HS-5 (cell line): ENCODE data around the gene FYB2.

Experiments used
- DNase-seq: peaks from one replicate; pipeline ENCODE4 v3.0.0-alpha.2; 2012; ENCODE audit warnings: low read depth

FYB2 gene

GRCh38 chr1:56715156-56715555 lies 104.0 kb downstream of the FYB2 start:
- peak; percentile 13 for DNase-seq

GRCh38 chr1:56713112-56713511 lies 106.1 kb downstream of the FYB2 start:
- no peak for DNase-seq

- no peak for DNase-seq
Measured at GRCh38 chr1:56712150-56712549, 107.1 kb downstream of the FYB2 start.

- DNase-seq = peak; percentile 65
Measured at GRCh38 chr1:56710646-56711045, 108.6 kb downstream of the FYB2 start.

- DNase-seq = no peak
Measured at GRCh38 chr1:56709995-56710394, 109.2 kb downstream of the FYB2 start.

- no peak for DNase-seq
Measured at GRCh38 chr1:56709269-56709880, 109.8 kb downstream of the FYB2 start.

GRCh38 chr1:56707379-56707778 lies 111.8 kb downstream of the FYB2 start:
- no peak for DNase-seq

- DNase-seq = no peak
Measured at GRCh38 chr1:56703747-56704146, 115.5 kb downstream of the FYB2 start.

- no peak for DNase-seq
Measured at GRCh38 chr1:56696663-56697062, 122.5 kb downstream of the FYB2 start.

- DNase-seq = peak; percentile 70
Measured at GRCh38 chr1:56688522-56689026, 130.6 kb downstream of the FYB2 start.

- no peak for DNase-seq
Measured at GRCh38 chr1:56686169-56686568, 133.0 kb downstream of the FYB2 start.

GRCh38 chr1:56683569-56683968 lies 135.6 kb downstream of the FYB2 start:
- no peak for DNase-seq

- DNase-seq = peak; percentile 71
Measured at GRCh38 chr1:56676571-56677035, 142.6 kb downstream of the FYB2 start.

- no peak for DNase-seq
Measured at GRCh38 chr1:56675763-56676162, 143.4 kb downstream of the FYB2 start.

GRCh38 chr1:56672579-56672978 lies 146.6 kb downstream of the FYB2 start:
- DNase-seq = no peak

- no peak for DNase-seq
Measured at GRCh38 chr1:56671542-56671941, 147.7 kb downstream of the FYB2 start.

GRCh38 chr1:56671085-56671484 lies 148.1 kb downstream of the FYB2 start:
- no peak for DNase-seq

- DNase-seq = no peak
Measured at GRCh38 chr1:56670350-56670749, 148.9 kb downstream of the FYB2 start.
